SK-N-SH (cell line): ENCODE measurements around the gene LOC128125822.

Experiments
- CTCF ChIA-PET: fragments of 300-600, 350-600 bp; formaldehyde crosslinking; extraction: SDS; loops from one replicate; lab custom pipeline; 2021; lab: Yijun Ruan, JAX
- POLR2A ChIA-PET: fragments of 350-600 bp; sonication (Branson Sonifier 250); formaldehyde crosslinking; extraction: SDS; loops from one replicate; lab custom pipeline; 2020; ENCODE audit warnings: antibody characterized with exemption, inconsistent platforms; lab: Yijun Ruan, JAX
- DNase-seq: peaks from one replicate; pipeline ENCODE4 v3.0.0; 2012
- H2AFZ ChIP-seq: fragments of 200-600 bp; sonication (generic); 2 replicates; pipeline ENCODE4 v1.8.1; 2016; ENCODE audit warnings: antibody characterized with exemption, mild to moderate bottlenecking, low read depth
- H3F3A ChIP-seq: fragments of 200-600 bp; sonication (generic); replicated peaks from 2 replicates; pipeline ENCODE3; 2016; ENCODE audit warnings: antibody characterized with exemption, mild to moderate bottlenecking; ENCODE audit not compliant: insufficient read depth
- H3K27ac ChIP-seq, 2 experiments: fragments of 200-500 bp in 1 of 2; fragments of 200-600 bp in 1 of 2; sonication (Bioruptor generic) in 1 of 2; sonication (generic), shearing (Covaris generic) in 1 of 2; 2 replicates each; pipeline versions ENCODE4 v1.5.1 to v1.6.1; 2014 to 2016; ENCODE audit warnings: low read depth in 2 of 2, inconsistent platforms in 1 of 2, low read length in 1 of 2, mild to moderate bottlenecking in 1 of 2, mixed read lengths in 1 of 2
- H3K27me3 ChIP-seq: fragments of 200-600 bp; sonication (generic), shearing (Covaris generic); 2 replicates; pipeline ENCODE4 v1.6.1; 2016; ENCODE audit warnings: mixed run types; ENCODE audit not compliant: insufficient read depth
- H3K36me3 ChIP-seq, 2 experiments: fragments of 200-500 bp in 1 of 2; fragments of 200-600 bp in 1 of 2; sonication (Bioruptor generic) in 1 of 2; sonication (generic) in 1 of 2; replicated peaks in 1 of 2; 2 replicates each; pipeline versions ENCODE3 to v1.5.1; 2014 to 2016; ENCODE audit warnings: low read length in 1 of 2, mild to moderate bottlenecking in 1 of 2; ENCODE audit not compliant: insufficient read depth in 2 of 2, control insufficient read depth in 1 of 2
- H3K4me1 ChIP-seq, 2 experiments: fragments of 200-500 bp in 1 of 2; fragments of 200-600 bp in 1 of 2; sonication (Bioruptor generic) in 1 of 2; sonication (generic), shearing (Covaris generic) in 1 of 2; 2 replicates each; pipeline versions ENCODE4 v1.5.1 to v1.6.1; 2014 to 2016; ENCODE audit warnings: low read depth in 1 of 2, low read length in 1 of 2, mixed run types in 1 of 2; ENCODE audit not compliant: insufficient read depth in 2 of 2, control insufficient read depth in 1 of 2
- H3K4me2 ChIP-seq: fragments of 200-600 bp; sonication (generic), shearing (Covaris generic); 2 replicates; pipeline ENCODE4 v1.6.1; 2017; ENCODE audit warnings: mixed run types
- H3K4me3 ChIP-seq, 2 experiments: fragments of 200-500 bp in 1 of 2; fragments of 200-600 bp in 1 of 2; sonication (Bioruptor generic) in 1 of 2; sonication (generic), shearing (Covaris generic) in 1 of 2; 2 replicates each; pipeline versions ENCODE4 v1.5.1 to v1.8.1; 2014 to 2016; ENCODE audit warnings: low read depth in 2 of 2, inconsistent platforms in 1 of 2, low read length in 1 of 2, mild to moderate bottlenecking in 1 of 2, mixed read lengths in 1 of 2, moderate library complexity in 1 of 2
- H3K79me2 ChIP-seq: fragments of 200-600 bp; sonication (generic); 2 replicates; pipeline ENCODE4 v1.8.1; 2017; ENCODE audit warnings: mild to moderate bottlenecking; ENCODE audit not compliant: insufficient read depth
- H3K9ac ChIP-seq: fragments of 200-600 bp; sonication (generic); 2 replicates; pipeline ENCODE4 v1.6.1; 2017; ENCODE audit warnings: mixed run types
- H3K9me2 ChIP-seq: fragments of 200-600 bp; sonication (generic); 2 replicates; pipeline ENCODE4 v1.6.1; 2017; ENCODE audit warnings: mixed run types
- H3K9me3 ChIP-seq: fragments of 200-600 bp; sonication (generic); 2 replicates; pipeline ENCODE4 v1.6.1; 2017; ENCODE audit warnings: mixed run types, mild to moderate bottlenecking, moderate library complexity
- H4K20me1 ChIP-seq: fragments of 200-600 bp; sonication (generic); 2 replicates; pipeline ENCODE4 v1.6.1; 2017; ENCODE audit warnings: mild to moderate bottlenecking, mixed run types; ENCODE audit not compliant: insufficient read depth
- CHD2 ChIP-seq: fragments of 150-350 bp; IDR thresholded peaks from 2 replicates; pipeline ENCODE4 v1.6.1; 2018; ENCODE audit warnings: low read length; ENCODE audit not compliant: partially characterized antibody
- EZH2phosphoT487 ChIP-seq: fragments of 200-600 bp; sonication (generic); IDR thresholded peaks from 2 replicates; pipeline ENCODE4 v1.6.1; 2017; ENCODE audit warnings: low read depth, mixed run types, mild to moderate bottlenecking, antibody characterized with exemption, moderate library complexity, borderline replicate concordance
- FOSL2 ChIP-seq: IDR thresholded peaks from 2 replicates; pipeline ENCODE4 v1.4.0; 2012; ENCODE audit warnings: low read depth, mild to moderate bottlenecking, moderate library complexity, borderline replicate concordance
- FOXJ3 ChIP-seq: sonication (generic); formaldehyde crosslinking; IDR thresholded peaks from 2 replicates; pipeline ENCODE4 v1.5.1; 2020; ENCODE audit warnings: mild to moderate bottlenecking, missing genetic modification reagents
- GATA2 ChIP-seq: sonication (generic); formaldehyde crosslinking; IDR thresholded peaks from 2 replicates; pipeline ENCODE4 v1.5.0; 2020; ENCODE audit warnings: mild to moderate bottlenecking, missing genetic modification reagents
- MEF2A ChIP-seq: IDR thresholded peaks from 2 replicates; pipeline ENCODE4 v1.4.0; 2012; ENCODE audit warnings: low read depth, borderline replicate concordance
- MXI1 ChIP-seq: IDR thresholded peaks from 2 replicates; pipeline ENCODE4 v1.6.1; 2012; ENCODE audit warnings: mild to moderate bottlenecking, low read depth, low read length, improper control_type of control experiment
- NFIC ChIP-seq: IDR thresholded peaks from 2 replicates; pipeline ENCODE4 v1.4.0; 2012; ENCODE audit warnings: borderline replicate concordance
- NRF1 ChIP-seq: IDR thresholded peaks from 2 replicates; pipeline ENCODE4 v1.6.1; 2012; ENCODE audit warnings: low read depth, mild to moderate bottlenecking, low read length
- POLR2AphosphoS5 ChIP-seq: IDR thresholded peaks from 2 replicates; pipeline ENCODE4 v1.6.1; 2012; ENCODE audit warnings: low read depth, low read length
- RCOR1 ChIP-seq: fragments of 150-350 bp; IDR thresholded peaks from 2 replicates; pipeline ENCODE4 v1.6.1; 2017; ENCODE audit warnings: antibody characterized with exemption, low read length
- RFX5 ChIP-seq: IDR thresholded peaks from 2 replicates; pipeline ENCODE4 v1.6.1; 2012; ENCODE audit warnings: mild to moderate bottlenecking, improper control_type of control experiment, low read length
- RXRA ChIP-seq: IDR thresholded peaks from 2 replicates; pipeline ENCODE4 v1.4.0; 2012; ENCODE audit warnings: low read depth, mild to moderate bottlenecking, borderline replicate concordance
- SIN3A ChIP-seq: IDR thresholded peaks from 2 replicates; pipeline ENCODE4 v1.6.1; 2012; ENCODE audit warnings: low read depth, mild to moderate bottlenecking, low read length, moderate library complexity, borderline replicate concordance
- SMC3 ChIP-seq: IDR thresholded peaks from 2 replicates; pipeline ENCODE4 v1.6.1; 2012; ENCODE audit warnings: low read depth, low read length, improper control_type of control experiment
- TAF1 ChIP-seq: IDR thresholded peaks from 2 replicates; pipeline ENCODE4 v1.6.1; 2012; ENCODE audit warnings: low read depth, mild to moderate bottlenecking, low read length, moderate library complexity, borderline replicate concordance
- YY1 ChIP-seq: IDR thresholded peaks from 2 replicates; pipeline ENCODE4 v1.4.0; 2012; ENCODE audit warnings: low read depth, mild to moderate bottlenecking
- WGBS: methylation state at CpG from one replicate; pipeline ENCODE4 v1.1.6; 2017; ENCODE audit warnings: low lambda C conversion rate; 5-methylcytosine and 5-hydroxymethylcytosine counted together
- TF ChIP-seq, protein P1 (sequence below): IDR thresholded peaks from 2 replicates; pipeline ENCODE4 v1.4.0; 2012; ENCODE audit warnings: low read depth, borderline replicate concordance
- TF ChIP-seq, protein P2 (sequence below): fragments of 200-600 bp; sonication (generic); IDR thresholded peaks from 2 replicates; pipeline ENCODE4 v1.6.1; 2017; ENCODE audit warnings: antibody characterized with exemption, mild to moderate bottlenecking, moderate library complexity
- TF ChIP-seq, protein P3 (sequence below): IDR thresholded peaks from 2 replicates; pipeline ENCODE4; 2012
- TF ChIP-seq, protein P4 (sequence below): IDR thresholded peaks from 2 replicates; pipeline ENCODE4 v1.4.0; 2012; ENCODE audit warnings: low read depth

LOC128125822 gene

DNA sequence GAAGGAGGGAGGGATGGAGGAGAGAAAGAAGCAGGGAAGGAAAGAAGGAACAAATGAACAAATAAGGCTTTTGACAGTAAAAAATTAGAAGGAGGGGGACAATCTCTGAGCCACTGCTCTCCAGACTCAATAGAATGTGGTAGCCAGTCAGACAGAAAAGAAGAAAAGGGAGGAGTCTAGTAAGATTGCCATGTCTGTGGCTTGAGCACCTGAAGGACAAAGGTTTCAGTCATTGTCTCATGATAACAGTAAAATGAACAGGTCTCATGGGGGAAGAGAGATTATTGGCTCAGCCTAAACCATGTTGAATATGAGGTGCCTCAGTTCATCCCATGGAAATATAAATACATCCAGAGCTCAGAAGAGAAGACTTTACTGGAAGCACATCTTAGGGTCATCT, 14.0 kb upstream of the LOC128125822 start:
- no peaks in the 10 kb centered on the region for H4K20me1 ChIP-seq
- CTCF ChIA-PET = no interaction called here
- POLR2A ChIA-PET = no interaction called here
- no peaks in the 10 kb centered on the region for H3K9me3 ChIP-seq
- no peaks in the 10 kb centered on the region for H3F3A ChIP-seq
- H3K9me2 ChIP-seq = no peaks in the 10 kb centered on the region
- no peak for TF ChIP-seq SIN3A
- no peak for TF ChIP-seq NRF1
- no peak for TF ChIP-seq NFIC
- TF ChIP-seq RCOR1 = no peak
- H2AFZ ChIP-seq = no peak overlapping the region
- H3K4me2 ChIP-seq = no peak overlapping the region
- DNase-seq = no peak
- H3K79me2 ChIP-seq = no peaks in the 10 kb centered on the region
- no peak overlapping the region for H3K27ac ChIP-seq
- H3K27me3 ChIP-seq = no peaks in the 10 kb centered on the region
- H3K4me3 ChIP-seq = no peak overlapping the region
- H3K36me3 ChIP-seq = no peaks in the 10 kb centered on the region
- no peak overlapping the region for H3K9ac ChIP-seq
- no peaks in the 10 kb centered on the region for H3K4me1 ChIP-seq

DNA sequence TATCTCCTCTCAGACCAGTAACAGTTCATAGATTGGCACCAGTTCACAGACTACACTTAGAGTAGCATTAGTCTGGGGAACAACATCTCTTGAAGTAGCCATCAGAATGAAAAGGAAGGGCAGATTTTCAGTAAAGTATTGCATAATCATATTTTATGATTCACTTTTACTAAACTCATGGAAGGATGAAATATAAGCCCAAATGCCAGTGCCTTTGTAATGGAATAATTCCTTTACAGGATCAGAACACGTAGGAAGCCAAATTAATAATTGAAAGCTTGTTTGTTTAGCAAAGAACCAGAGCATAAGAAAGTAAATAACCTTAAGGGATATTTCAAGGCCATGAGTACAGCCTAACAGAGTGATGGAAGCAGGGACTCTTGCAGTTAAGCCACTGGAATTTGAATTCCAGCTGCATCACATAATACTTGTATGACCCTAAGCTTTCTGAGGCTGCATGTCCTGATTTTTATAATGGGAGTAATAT, 11.4 kb upstream of the LOC128125822 start:
- Histone ChIP-seq H3K27ac (no peak overlapping the region), H3K9me2 (no peaks in the 10 kb centered on the region), H3K4me3 (no peak overlapping the region), H3K4me2 (no peak overlapping the region), H3K9ac (no peak overlapping the region), H3K36me3 (no peaks in the 10 kb centered on the region), H2AFZ (no peak overlapping the region), H3K27me3 (no peaks in the 10 kb centered on the region), H3K9me3 (no peaks in the 10 kb centered on the region), H3K4me1 (no peaks in the 10 kb centered on the region), H3F3A (no peaks in the 10 kb centered on the region), H3K79me2 (no peaks in the 10 kb centered on the region), H4K20me1 (no peaks in the 10 kb centered on the region)
- 28% methylated on average over 1 of the region's 1 CpG for WGBS
- POLR2A ChIA-PET = no interaction called here
- TF ChIP-seq NFIC (no peak), POLR2AphosphoS5 (no peak), CHD2 (no peak), RCOR1 (no peak), MXI1 (no peak), EZH2phosphoT487 (no peak), SMC3 (no peak), TAF1 (no peak)
- TF ChIP-seq, protein P1, sequence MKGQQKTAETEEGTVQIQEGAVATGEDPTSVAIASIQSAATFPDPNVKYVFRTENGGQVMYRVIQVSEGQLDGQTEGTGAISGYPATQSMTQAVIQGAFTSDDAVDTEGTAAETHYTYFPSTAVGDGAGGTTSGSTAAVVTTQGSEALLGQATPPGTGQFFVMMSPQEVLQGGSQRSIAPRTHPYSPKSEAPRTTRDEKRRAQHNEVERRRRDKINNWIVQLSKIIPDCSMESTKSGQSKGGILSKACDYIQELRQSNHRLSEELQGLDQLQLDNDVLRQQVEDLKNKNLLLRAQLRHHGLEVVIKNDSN = no peak
- CTCF ChIA-PET = interaction anchor here (1.2 kb wide), 1 partner anchor 72 kb away, joined by 3 read pairs; no protein-coding TSS in a partner anchor
- no peak for DNase-seq

DNA sequence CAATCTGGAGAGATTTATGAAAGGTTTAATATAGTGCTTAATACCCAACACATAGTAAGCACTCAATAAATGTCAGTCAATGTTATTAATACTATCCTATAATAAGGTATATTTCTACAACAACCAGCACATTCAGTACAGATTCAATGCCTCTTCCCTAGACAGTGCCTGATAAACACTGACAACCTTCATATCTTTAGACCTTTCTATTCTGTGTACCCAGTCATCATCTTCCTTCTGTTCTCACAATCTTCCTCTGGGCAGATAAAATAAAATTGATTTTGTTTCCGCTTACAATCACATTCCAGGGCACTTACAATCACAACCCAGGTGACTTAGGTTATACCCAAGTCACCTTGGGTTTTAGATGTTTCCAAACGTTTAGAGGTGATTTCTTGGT, 11.0 kb upstream of the LOC128125822 start:
- H3K4me2 ChIP-seq = no peak overlapping the region
- no peak overlapping the region for H3K27ac ChIP-seq
- no peaks in the 10 kb centered on the region for H3K36me3 ChIP-seq
- no peaks in the 10 kb centered on the region for H3F3A ChIP-seq
- ChIA-PET CTCF (interaction anchor here (1.2 to 1.6 kb wide), 2 partner anchors 13 to 72 kb away, joined by 3 to 5 read pairs; no protein-coding TSS in a partner anchor), POLR2A (no interaction called here)
- H3K9ac ChIP-seq = no peak overlapping the region
- H4K20me1 ChIP-seq = no peaks in the 10 kb centered on the region
- no peaks in the 10 kb centered on the region for H3K79me2 ChIP-seq
- no peaks in the 10 kb centered on the region for H3K9me2 ChIP-seq
- no peaks in the 10 kb centered on the region for H3K9me3 ChIP-seq
- WGBS = 48% methylated on average over 2 of the region's 2 CpGs
- H3K27me3 ChIP-seq = no peaks in the 10 kb centered on the region
- no peaks in the 10 kb centered on the region for H3K4me1 ChIP-seq
- no peak overlapping the region for H3K4me3 ChIP-seq
- H2AFZ ChIP-seq = no peak overlapping the region
- DNase-seq = no peak
- TF ChIP-seq FOSL2 (no peak), FOXJ3 (CRISPR knock-in tag) (no peak), MEF2A (no peak), GATA2 (CRISPR knock-in tag) (no peak), YY1 (no peak), RFX5 (no peak), RXRA (no peak)
- TF ChIP-seq, protein P2, sequence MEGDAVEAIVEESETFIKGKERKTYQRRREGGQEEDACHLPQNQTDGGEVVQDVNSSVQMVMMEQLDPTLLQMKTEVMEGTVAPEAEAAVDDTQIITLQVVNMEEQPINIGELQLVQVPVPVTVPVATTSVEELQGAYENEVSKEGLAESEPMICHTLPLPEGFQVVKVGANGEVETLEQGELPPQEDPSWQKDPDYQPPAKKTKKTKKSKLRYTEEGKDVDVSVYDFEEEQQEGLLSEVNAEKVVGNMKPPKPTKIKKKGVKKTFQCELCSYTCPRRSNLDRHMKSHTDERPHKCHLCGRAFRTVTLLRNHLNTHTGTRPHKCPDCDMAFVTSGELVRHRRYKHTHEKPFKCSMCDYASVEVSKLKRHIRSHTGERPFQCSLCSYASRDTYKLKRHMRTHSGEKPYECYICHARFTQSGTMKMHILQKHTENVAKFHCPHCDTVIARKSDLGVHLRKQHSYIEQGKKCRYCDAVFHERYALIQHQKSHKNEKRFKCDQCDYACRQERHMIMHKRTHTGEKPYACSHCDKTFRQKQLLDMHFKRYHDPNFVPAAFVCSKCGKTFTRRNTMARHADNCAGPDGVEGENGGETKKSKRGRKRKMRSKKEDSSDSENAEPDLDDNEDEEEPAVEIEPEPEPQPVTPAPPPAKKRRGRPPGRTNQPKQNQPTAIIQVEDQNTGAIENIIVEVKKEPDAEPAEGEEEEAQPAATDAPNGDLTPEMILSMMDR = no peak
- TF ChIP-seq, protein P3, sequence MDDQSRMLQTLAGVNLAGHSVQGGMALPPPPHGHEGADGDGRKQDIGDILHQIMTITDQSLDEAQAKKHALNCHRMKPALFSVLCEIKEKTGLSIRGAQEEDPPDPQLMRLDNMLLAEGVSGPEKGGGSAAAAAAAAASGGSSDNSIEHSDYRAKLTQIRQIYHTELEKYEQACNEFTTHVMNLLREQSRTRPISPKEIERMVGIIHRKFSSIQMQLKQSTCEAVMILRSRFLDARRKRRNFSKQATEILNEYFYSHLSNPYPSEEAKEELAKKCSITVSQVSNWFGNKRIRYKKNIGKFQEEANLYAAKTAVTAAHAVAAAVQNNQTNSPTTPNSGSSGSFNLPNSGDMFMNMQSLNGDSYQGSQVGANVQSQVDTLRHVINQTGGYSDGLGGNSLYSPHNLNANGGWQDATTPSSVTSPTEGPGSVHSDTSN = no peak
- TF ChIP-seq, protein P4, sequence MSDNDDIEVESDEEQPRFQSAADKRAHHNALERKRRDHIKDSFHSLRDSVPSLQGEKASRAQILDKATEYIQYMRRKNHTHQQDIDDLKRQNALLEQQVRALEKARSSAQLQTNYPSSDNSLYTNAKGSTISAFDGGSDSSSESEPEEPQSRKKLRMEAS = no peak
